ENCODE data around the gene KCNK3.
"Not testable (repeated sequence)": the region's sequence is repeated elsewhere in the genome, so short reads cannot be mapped to it uniquely, and the experiment has no call there.

Gene KCNK3

DNA sequence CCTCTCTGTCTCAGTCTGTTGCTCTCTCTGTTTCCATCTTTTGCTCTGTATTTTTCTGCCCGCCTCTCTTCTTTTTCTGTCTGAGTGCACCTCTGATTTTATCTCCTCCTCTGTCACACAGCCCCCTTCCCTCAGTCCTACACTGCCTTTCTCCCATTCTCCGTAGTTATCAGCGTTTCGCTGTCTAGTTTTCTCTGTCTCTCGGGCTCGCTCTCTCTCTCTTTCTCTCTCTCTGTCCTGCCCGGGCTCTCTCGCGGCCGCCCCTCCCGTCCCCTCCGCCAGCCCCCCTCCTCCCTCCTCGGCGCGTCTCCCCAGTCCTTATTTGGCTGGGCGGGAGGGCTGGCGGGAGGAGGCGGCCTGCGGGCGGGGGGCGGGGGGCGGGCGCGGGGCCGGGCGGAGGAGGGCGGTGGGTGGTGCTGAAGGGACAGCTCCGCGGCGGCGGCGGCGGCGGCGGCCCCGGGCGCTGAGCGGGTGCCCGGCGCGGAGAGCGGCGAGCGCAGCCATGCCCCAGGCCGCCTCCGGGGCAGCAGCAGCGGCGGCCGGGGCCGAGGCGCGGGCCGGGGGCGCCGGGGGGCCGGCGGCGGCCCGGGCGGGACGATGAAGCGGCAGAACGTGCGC lies at the start of gene KCNK3:
Gene KCNK3, plus strand, starts transcription at position 444 of the 618 bp plus-strand sequence. Its CDS starts 154 bp downstream, at position 598.
- peak; percentile 59 for DNase-seq

DNA sequence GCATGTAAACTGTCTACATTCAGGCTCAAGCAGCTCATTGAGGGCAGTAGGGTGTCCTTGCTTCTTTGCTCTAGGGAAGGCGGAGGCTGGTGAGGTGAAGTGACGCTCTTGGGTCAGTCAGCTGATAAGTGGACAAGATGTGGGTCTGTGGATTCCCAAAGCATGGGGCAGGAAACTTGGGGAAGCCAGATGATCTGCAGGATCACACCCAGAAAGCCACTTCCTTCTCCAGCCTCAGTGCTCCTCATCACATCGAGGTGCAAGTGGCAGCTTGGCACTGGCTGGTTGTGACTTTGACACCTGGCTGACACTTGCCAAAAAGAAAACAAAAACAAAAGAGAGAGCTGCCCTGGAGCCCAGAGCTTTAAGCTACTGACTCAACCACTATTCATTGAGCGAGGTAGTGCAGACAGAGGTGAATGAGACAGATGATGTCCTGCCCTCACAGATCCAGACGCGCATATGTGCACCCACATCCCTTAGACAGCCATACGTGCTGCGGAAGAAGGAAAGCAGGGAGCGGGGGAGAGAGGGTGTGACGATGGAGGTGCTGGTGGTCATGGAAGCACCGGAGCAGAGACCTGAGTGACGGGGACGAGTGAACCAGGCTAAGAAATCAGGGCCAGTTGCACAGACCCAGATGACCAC lies 48.2 kb upstream of the KCNK3 start:
- DNase-seq: no peak

DNA sequence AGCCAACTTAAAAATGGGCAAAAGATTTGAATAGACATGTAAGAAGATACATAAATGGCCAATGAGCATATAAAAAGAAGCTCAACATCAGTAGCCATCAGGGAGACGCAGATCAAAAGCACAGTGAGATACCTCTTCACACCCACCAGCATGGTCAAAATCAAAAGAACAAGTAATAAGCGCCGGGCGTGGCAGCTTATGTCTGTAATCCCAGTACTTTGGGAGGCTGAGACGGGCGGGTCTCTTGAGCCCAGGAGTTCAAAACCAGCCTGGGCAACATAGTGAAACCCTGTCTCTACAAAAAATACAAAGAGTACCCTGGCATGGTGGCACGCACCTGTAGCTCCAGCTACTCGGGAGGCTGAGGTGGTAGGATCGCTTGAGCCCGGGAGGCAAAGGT lies 46.8 kb upstream of the KCNK3 start:
- no peak for DNase-seq

DNA sequence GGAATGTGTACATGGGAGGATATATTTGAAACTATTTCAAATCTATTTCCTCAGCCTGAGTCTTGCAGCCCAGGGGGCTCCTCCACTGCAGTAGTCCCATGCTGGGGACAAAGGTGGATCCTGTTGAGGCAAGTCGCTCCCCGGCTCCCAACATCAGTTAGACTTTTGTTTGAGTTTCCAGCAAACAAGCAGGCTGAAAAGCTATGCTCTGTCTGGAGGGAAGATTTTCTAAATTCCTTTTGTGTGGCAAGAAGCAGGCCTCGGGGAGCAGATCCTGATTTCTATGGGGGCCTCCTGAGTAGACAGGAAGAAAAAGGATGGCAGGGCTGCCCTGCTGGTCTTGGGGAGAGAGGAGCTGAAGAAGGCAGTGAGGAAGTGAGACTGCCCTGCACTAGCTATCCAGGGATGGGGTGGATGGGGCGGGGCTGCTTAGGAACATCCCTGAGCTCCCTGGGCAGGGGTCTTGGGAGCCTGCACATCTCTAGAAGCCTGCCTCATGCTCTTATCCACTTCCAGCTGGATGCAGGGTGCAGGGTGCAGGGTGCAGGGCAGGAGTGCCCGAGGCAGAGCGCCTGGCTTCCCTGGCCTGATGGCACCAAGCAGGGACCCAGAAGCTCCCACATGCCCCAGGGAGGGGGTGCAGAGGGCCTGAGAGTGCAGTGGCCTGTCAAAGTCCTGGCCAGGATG lies 45.4 kb upstream of the KCNK3 start:
- DNase-seq: no peak

DNA sequence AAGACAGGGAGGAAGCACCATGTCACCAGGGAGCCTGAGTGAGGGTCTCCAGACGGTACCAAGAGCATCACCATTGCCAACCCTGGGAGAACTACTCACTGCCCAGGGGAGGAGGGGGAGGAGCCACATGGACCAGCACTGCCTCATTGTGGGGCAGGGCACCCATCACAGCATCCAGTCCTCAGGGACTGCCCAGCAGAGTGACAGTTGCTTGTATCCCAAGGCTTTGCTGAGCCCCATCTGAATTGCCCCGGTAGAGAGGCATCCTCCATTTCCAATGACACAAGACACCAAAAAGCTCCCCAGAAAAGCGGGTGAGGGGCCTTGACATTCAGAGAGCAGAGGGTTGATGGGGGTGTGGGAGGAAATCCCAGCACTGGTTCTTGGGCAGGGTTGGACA lies 44.5 kb upstream of the KCNK3 start:
- no peak for DNase-seq

DNA sequence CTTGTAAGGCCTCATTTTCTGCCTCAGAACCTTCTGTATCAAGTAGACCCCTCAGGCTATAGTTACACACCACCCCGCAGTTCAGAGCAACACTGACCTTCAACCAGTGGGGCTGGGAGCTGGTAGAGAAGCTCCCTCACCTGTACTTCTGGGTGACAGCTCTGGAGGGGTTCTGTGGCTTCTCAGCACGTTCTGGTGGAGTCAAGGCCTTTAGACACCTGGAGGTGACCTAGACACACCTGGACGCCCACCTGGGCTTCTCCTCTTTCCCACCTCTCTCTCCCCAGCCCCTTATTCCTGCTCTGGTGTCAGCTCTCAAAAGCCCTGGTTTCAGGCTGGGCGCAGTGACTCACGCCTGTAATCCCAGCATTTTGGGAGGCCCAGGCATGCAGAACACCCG lies 44.0 kb upstream of the KCNK3 start:
- no peak for DNase-seq

DNA sequence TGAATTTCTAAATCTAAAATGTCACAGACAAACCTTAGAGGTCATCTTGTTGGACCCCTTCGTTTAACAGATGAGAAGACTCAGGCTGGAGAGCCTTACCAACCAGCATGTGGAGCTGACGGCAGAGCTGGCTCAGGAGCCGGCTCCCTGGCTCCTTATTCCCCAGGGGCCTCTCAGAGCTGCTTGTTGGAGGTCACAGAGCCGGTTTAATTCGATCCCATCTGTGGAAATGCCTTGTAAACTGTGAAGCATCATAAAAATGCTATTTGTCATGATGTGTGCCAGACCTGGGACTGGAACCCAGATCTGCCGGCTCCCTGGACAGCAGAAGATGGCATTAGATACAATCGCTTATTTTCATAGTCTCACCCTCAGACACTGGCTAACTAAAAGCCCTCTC lies 43.2 kb upstream of the KCNK3 start:
- DNase-seq: no peak

DNA sequence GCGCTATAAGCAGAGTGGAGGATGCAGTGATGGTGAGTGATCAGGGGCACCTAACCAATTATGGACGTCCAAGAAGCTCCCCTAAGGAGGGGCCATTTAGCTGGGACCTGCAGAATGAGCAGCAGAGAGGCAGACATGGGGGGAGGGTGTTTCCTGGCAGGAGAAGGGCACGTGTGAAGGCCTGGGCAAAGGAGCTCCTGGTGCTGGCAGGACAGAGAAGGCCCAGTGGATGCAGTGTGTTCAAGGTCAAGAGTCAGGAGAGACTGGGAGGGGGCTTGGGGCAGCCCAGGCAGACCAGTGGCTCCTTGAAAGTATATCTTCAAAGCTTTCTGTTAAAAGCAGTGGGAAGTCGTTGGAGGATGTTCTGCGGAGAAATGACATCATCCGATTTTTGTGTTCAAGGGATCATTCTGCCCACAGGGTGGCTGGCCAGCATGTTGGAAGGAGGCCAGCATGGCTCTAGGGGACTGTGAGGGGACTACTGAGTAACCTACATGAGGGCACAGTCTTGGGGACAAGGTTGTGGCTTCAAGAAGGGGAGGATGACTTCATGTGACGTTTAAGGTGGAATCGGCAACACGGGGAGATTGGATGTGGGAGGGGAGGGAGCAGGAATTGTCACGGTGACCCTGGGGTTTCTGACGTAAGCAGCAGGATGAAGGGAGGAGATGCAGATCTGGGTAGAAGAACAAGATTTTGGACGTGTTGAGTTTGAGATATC lies 42.4 kb upstream of the KCNK3 start:
- DNase-seq: no peak

DNA sequence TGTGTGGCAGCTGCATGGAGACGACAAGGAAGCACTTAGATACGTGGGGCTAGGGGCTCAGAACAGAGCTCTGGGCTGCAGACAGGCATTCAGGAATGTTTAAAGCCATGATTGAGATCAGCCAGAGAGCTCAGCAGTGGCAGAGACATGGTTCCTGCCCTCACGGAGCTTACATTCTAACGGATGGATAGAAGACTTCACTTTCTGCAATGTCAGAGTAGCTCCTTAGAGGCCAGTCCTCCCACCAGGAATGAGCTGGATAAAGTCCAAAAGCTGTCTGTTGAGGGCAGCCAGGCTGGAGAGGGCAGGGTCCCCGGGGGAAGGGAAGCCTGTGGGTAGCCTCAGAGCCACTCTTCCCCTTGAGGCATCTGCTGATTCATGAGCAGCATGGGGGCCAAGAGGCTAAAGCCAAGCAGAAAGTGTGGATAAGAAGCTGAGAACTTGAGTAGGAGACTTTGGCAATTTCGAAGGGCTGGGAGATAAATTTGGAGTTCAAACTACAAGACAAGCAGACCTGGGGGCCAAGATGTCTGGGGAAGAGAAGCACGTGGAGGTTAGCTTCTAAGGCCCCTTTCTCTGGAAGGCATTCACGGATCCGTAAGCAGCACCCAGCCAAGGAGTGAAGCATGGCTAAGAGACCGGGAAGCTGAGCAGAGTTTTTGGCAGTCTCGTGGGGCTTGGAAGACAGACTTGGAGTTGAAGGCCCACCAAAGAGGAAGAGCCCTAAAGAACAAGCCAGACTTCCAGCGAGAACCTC lies 41.6 kb upstream of the KCNK3 start:
- no peak for DNase-seq

DNA sequence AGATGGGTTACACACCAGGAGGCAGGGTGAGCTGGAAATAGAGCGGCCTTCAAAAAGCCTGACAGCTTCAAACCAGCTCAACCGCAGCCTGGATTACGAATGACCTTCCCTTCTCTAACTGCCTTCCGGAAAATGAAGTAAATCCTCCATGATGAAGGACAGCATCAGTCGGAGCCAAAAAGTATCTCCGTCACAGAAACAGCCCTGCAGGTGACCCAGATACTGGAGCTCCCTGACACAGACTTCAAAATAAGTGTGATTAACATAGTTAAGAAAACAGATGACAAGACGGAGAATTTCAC lies 41.1 kb upstream of the KCNK3 start:
- DNase-seq: no peak

DNA sequence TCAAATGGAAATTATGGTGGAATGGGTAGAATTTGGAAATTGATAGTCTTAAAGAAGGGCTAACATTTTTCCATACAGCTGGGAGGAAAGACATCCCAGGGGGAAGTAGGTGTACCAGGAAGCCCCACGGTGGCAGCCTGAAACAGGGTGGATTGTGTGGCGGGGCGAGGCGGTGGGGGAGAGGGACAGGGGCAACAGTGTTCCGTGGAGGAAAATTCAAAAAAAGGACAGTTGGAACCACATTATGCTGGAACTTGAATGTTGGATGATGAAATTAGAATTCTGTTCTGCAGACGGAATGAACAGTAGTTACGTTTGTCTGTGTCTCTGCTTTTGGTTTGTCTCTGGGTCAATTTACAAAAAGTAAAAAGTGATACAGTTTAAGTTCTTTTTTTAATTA lies 40.7 kb upstream of the KCNK3 start:
- DNase-seq: no peak

DNA sequence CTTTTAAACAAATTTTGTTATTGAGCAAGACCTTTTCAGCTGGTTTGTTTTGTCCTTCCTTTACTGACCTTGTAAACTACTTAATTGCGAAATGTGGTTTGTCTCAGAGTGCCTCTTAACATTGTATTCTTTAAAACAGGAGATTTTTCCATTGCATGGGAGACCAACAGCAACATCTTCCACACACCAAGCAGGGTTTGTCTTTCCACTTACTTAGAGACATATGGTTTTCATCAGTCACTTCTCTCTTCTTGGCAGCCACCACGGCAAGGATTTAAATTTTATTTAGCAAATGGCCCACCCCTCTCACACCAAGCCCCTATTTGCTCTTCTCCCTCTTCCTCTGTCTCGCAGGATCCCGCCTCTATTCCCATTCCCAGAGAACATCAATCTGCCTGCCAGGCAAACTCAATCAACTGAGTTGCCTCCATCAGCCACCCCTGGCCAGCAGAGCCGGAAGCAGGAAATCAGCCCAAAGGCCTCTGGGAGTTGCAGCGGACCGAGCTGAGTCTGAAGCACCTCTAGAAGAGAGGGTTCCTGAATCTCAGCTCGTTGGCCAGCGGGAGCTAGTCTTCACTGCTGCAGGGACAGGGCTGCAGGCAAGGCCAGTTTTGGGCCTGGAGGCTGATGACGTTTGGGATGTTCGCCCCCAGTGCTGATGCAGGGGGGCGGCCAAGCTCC lies 40.0 kb upstream of the KCNK3 start:
- DNase-seq: no peak

DNA sequence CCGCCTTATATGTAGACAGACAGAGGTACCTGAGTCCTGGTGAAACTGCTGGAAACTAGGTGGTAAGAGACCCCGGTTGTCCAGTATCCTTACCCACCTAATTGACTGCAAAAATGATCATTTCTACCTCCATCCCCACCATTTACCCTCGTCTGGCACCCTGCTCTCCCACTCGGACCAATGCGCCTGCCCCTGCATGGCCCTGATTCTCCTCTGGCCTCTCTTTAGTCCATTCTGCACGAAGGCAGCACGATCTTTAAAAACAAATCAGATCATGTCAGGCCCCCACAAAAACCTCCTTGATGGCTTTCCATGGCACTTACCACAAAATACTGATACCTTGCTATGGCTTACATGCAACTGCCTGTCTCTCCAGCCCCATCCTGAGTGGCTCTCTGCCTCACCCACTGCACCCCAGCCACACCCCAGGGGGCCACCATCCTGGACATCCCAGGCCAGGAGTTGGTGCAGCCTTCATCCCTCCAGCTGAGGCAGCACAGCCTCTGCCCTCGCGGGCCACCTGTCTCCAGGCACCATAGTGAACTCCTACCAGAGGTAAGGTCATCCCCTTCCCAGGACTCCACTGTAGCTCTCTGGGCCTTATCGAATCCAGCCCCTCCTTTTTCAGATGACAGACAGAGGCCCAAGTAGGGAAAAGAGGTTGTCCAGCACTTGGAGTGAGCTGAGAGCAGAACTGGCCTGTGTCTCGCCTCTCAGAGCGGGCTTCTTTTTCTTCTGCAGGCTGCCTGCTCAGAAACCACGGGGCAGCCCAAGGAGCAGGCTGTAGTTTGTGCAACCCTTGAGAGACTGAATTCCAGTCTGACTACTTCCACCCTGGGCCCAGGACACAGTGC lies 39.1 kb upstream of the KCNK3 start:
- DNase-seq: no peak

DNA sequence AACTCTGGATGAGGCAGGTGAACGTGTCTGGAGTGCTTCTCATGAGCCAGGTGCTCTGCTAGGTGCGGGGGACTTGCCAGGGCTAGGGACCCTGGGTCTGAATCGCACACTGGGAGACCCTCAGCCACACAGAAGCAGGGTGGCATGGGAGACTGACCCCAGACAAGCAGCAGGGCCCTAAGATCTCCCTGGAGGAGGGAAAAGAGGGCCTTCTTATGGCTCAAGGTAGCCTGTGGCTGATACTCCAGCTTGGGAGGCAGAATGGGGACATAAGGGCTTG lies 38.5 kb upstream of the KCNK3 start:
- no peak for DNase-seq

DNA sequence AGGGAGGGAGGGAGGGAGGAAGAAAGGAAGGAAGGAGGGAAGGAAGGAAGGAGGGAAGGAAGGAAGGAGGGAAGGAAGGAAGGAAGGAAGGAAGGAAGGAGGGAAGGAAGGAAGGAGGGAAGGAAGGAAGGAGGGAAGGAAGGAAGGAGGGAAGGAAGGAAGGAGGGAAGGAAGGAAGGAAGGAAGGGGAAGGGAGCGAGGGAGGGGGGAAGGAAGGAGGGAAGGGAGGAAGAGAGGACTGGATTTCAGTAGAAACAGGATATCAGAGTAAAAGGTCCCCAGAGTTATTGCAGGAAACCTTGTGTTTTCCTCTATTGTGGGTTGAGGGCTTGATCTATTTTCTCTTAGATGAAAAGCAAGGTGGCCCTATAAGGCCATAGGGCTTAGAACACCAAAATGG lies 37.4 kb upstream of the KCNK3 start:
- not testable (repeated sequence) for DNase-seq

DNA sequence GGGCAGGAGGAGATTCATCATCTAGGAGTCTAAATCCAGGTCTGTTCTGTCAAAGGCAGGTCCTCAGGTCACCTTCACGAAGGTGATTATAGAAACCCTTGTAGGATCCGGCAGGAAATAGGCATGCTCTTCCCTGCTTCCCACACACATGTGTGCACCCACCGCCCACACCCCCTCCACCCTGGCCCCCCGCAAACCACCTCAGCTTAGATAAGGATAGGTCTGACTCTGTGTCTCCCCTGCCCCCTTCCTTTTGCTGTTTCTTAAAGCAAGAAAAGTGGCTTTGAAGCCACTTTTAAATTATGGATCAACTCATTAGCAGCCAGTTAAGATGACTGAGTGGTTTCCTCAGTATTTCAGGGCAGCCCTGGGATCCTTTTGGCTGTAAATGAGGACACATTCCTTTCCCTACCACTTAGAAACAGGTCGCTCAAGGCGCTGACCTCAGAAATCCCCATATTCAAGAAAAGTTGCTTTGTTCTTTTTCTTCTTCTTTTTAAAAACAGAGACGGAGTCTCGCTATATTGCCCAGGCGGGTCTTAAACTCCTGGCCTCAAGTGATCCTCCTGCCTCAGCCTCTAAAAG lies 36.8 kb upstream of the KCNK3 start:
- DNase-seq: no peak

DNA sequence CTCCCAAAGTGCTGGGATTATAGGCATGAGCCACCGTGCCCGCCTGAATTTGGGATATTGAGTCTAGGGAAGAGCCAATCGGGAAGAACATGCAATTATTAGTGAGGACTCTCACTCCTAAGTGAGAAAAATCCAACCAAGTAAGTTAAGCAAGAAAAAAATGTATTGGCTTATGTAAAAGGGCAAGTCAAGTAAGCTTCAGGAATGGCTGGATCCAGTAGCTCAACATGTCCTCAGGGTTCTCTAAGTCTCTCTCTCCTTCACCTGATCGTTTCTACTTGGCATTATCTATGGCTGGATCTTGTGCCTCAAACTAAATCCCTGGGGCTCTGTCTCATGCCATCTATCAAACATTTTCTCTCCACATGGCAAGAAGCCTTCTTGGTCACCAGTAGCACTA lies 35.3 kb upstream of the KCNK3 start:
- DNase-seq: no peak

DNA sequence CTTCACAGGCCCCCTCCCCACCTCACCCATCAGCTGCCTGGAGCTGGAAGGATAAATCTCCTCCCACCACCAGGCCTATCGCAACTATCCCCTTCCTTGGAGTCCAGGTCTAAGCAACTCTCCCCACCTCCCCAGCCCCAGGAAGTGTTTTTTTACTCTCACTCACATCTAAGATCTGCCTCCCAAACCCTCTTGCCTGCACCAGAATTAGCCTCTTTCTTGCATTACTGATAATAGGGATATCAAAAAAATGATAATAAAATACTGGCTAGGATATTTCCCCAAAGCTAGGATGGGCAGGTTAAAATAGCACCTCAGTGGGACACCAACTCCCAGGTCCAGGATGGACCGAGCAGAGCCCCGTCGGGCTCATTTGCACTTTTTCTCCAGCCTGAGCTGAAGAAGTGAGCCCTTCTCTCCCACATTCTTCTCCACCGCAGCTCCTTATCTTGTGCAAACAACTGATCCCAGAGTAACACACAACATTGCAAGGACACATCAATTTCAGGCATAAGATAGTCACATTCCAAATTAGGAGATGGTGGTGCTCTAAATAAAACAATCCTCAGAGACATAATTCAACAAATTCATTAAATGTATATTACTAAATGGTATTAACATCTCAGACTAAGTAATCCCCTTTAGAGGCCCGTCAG lies 33.7 kb upstream of the KCNK3 start:
- DNase-seq: no peak

DNA sequence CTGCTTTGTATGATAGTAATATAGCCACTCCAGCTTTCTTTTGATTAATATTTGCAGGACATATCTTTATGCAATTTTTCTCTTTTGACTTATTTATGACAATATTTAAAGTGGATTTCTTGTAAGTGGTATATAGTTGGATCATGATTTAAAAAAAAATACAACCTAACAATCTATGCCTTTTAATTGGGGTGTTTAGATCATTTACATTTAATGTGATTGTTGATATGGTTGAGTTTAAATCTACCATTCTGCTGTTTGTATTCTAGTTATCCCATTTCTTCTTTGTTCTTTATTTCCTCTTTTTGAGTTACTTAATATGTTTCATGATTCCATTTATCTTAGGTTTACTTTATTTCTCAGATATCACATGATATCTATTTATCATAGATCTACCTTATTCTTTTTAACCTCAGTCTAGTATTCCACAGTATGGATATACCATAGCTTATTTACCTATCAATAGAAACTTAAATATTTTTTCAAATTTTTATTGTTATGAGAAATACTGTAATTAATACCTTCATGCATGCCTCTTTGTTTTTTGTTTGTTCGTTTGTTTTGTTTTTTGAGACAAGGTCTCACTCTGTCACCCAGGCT lies 32.1 kb upstream of the KCNK3 start:
- DNase-seq: no peak

DNA sequence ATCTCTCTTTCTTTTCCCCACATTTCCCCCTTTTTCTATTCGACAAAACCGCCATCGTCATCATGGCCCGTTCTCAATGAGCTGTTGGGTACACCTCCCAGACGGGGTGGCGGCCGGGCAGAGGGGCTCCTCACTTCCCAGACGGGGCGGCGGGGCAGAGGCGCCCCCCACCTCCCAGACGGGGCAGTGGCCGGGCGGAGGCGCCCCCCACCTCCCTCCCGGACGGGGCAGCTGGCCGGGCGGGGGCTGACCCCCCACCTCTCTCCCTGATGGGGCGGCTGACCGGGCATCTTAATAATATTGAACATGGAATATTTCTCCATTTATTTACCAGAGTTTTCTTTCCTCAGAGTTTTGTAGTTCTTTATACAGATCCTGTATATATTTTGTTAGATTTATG lies 27.2 kb upstream of the KCNK3 start:
- DNase-seq: not testable (repeated sequence)

DNA sequence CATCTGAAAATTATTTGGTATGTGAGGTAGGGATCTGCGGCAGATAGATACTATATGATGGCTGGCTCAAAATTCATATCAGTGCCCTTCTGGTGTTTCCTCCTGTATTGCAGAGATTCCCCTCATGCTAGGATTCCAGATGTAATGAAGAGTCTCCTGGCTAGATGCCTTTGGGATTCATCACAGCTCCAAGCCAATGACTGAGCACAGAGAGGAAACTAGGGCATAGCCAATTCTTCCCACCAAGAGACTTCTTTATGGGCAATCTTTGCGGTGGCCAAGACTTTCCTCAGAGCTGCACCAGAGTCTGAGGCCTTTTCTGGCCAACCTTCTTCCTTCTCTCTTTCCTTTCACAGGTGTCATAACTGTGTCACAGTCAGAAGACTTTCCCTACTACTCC lies 25.9 kb upstream of the KCNK3 start:
- DNase-seq: no peak

Measured in COR-L47 (cell line).